SK-N-SH treated with all-trans-retinoic acid at 6 μM for 48 hours (cell line): ENCODE measurements around the gene KNDC1.

Experiments
- ATAC-seq: fragments of 200-7000 bp; cut with Tn5 transposase; 3 replicates; pipeline ENCODE4 v1.9.1; 2020; ENCODE audit warnings: mild to moderate bottlenecking, moderate library complexity
- ARNTL ChIP-seq: fragments of 450-650 bp; formaldehyde crosslinking; IDR thresholded peaks from 2 replicates; pipeline ENCODE4 v1.5.0; 2020; ENCODE audit warnings: low read depth, mild to moderate bottlenecking, moderate library complexity, borderline replicate concordance
- BACH2 ChIP-seq: fragments of 250-450 bp; sonication (Bioruptor Pico); IDR thresholded peaks from 2 replicates; pipeline ENCODE4 v1.9.0; 2021; ENCODE audit warnings: mild to moderate bottlenecking, borderline replicate concordance
- CSRNP3 ChIP-seq: fragments of 250-450 bp; sonication (Bioruptor Pico); IDR thresholded peaks from 2 replicates; pipeline ENCODE4 v1.5.1; 2021; ENCODE audit warnings: mild to moderate bottlenecking, moderate library complexity
- ESRRG ChIP-seq: fragments of 250-450 bp; sonication (Bioruptor Pico); IDR thresholded peaks from 2 replicates; pipeline ENCODE4 v1.6.1; 2021; ENCODE audit warnings: mild to moderate bottlenecking
- GLIS3 ChIP-seq: fragments of 250-450 bp; sonication (Bioruptor Pico); IDR thresholded peaks from 2 replicates; pipeline ENCODE4 v1.5.0; 2020; ENCODE audit warnings: mild to moderate bottlenecking, moderate library complexity
- ISL1 ChIP-seq: fragments of 250-450 bp; sonication (Bioruptor Pico); IDR thresholded peaks from 2 replicates; pipeline ENCODE4 v2.1.2; 2022; ENCODE audit warnings: mild to moderate bottlenecking, moderate library complexity
- OSR1 ChIP-seq: fragments of 250-450 bp; sonication (Bioruptor Pico); IDR thresholded peaks from 2 replicates; pipeline ENCODE4 v1.8.0; 2022; ENCODE audit warnings: moderate library complexity, mild to moderate bottlenecking, inconsistent platforms
- PATZ1 ChIP-seq: fragments of 250-450 bp; sonication (Bioruptor Pico); IDR thresholded peaks from 2 replicates; pipeline ENCODE4 v1.8.0; 2020; ENCODE audit warnings: mild to moderate bottlenecking, moderate library complexity, borderline replicate concordance
- PPARA ChIP-seq: fragments of 250-450 bp; sonication (Bioruptor Pico); IDR thresholded peaks from 2 replicates; pipeline ENCODE4 v1.5.0; 2020; ENCODE audit warnings: mild to moderate bottlenecking, borderline replicate concordance
- RARB ChIP-seq: fragments of 250-450 bp; sonication (Bioruptor Pico); IDR thresholded peaks from 2 replicates; pipeline ENCODE4 v1.8.0; 2021; ENCODE audit warnings: mild to moderate bottlenecking, moderate library complexity
- SNAI2 ChIP-seq: fragments of 250-450 bp; sonication (Bioruptor Pico); IDR thresholded peaks from 2 replicates; pipeline ENCODE4 v1.5.0; 2020; ENCODE audit warnings: mild to moderate bottlenecking, moderate library complexity
- TCF4 ChIP-seq: fragments of 250-450 bp; sonication (Bioruptor Pico); IDR thresholded peaks from 2 replicates; pipeline ENCODE4 v1.8.0; 2021; ENCODE audit warnings: mild to moderate bottlenecking, moderate library complexity, borderline replicate concordance
- TOX ChIP-seq: fragments of 250-450 bp; sonication (Bioruptor Pico); IDR thresholded peaks from 2 replicates; pipeline ENCODE4 v1.8.0; 2021; ENCODE audit warnings: mild to moderate bottlenecking, moderate library complexity, borderline replicate concordance
- ZC3H10 ChIP-seq: fragments of 250-450 bp; sonication (Bioruptor Pico); IDR thresholded peaks from 2 replicates; pipeline ENCODE4 v1.5.1; 2021; ENCODE audit warnings: mild to moderate bottlenecking, moderate library complexity
- ZFP3 ChIP-seq: fragments of 250-450 bp; sonication (Bioruptor Pico); IDR thresholded peaks from 2 replicates; pipeline ENCODE4 v1.5.0; 2020; ENCODE audit warnings: mild to moderate bottlenecking, moderate library complexity
- ZNF565 ChIP-seq: fragments of 450-650 bp; formaldehyde crosslinking; conservative IDR thresholded peaks from 2 replicates; pipeline ENCODE4 v1.5.0; 2020; ENCODE audit warnings: low read depth, mild to moderate bottlenecking, moderate library complexity
- ZNF8 ChIP-seq: fragments of 450-650 bp; formaldehyde crosslinking; IDR thresholded peaks from 2 replicates; pipeline ENCODE4 v1.5.0; 2020; ENCODE audit warnings: mild to moderate bottlenecking, moderate library complexity
- TF ChIP-seq, protein P1 (sequence below): fragments of 250-450 bp; sonication (Bioruptor Pico); IDR thresholded peaks from 2 replicates; pipeline ENCODE4 v1.5.0; 2020; ENCODE audit warnings: mild to moderate bottlenecking, moderate library complexity
- TF ChIP-seq, protein P2 (sequence below): fragments of 250-450 bp; sonication (Bioruptor Pico); IDR thresholded peaks from 2 replicates; pipeline ENCODE4 v1.8.0; 2021; ENCODE audit warnings: low read depth, mild to moderate bottlenecking, moderate library complexity, borderline replicate concordance
- TF ChIP-seq, protein P3 (sequence below): fragments of 250-450 bp; sonication (Bioruptor Pico); IDR thresholded peaks from 2 replicates; pipeline ENCODE4 v1.5.1; 2020; ENCODE audit warnings: low read depth, mild to moderate bottlenecking, moderate library complexity

KNDC1 gene

GRCh38 chr10:133239990-133240389, 80.0 kb downstream of the KNDC1 start:
- no peak for ATAC-seq

GRCh38 chr10:133241501-133242205, 81.6 kb downstream of the KNDC1 start:
- TF ChIP-seq GLIS3 (CRISPR knock-in tag), result no peak
- TF ChIP-seq RARB (CRISPR knock-in tag), result no peak
- TF ChIP-seq TCF4 (CRISPR knock-in tag), result no peak
- TF ChIP-seq, protein P1, sequence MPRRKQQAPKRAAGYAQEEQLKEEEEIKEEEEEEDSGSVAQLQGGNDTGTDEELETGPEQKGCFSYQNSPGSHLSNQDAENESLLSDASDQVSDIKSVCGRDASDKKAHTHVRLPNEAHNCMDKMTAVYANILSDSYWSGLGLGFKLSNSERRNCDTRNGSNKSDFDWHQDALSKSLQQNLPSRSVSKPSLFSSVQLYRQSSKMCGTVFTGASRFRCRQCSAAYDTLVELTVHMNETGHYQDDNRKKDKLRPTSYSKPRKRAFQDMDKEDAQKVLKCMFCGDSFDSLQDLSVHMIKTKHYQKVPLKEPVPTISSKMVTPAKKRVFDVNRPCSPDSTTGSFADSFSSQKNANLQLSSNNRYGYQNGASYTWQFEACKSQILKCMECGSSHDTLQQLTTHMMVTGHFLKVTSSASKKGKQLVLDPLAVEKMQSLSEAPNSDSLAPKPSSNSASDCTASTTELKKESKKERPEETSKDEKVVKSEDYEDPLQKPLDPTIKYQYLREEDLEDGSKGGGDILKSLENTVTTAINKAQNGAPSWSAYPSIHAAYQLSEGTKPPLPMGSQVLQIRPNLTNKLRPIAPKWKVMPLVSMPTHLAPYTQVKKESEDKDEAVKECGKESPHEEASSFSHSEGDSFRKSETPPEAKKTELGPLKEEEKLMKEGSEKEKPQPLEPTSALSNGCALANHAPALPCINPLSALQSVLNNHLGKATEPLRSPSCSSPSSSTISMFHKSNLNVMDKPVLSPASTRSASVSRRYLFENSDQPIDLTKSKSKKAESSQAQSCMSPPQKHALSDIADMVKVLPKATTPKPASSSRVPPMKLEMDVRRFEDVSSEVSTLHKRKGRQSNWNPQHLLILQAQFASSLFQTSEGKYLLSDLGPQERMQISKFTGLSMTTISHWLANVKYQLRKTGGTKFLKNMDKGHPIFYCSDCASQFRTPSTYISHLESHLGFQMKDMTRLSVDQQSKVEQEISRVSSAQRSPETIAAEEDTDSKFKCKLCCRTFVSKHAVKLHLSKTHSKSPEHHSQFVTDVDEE (CRISPR knock-in tag), result no peak
- TF ChIP-seq ZFP3, result no peak
- no peak for TF ChIP-seq ESRRG (CRISPR knock-in tag)
- no peak for TF ChIP-seq SNAI2
- TF ChIP-seq CSRNP3 (CRISPR knock-in tag), result no peak
- TF ChIP-seq PPARA (CRISPR knock-in tag), result no peak
- no peak for TF ChIP-seq BACH2
- TF ChIP-seq OSR1, result no peak
- TF ChIP-seq ZNF8 (CRISPR knock-in tag), result no peak
- TF ChIP-seq ISL1 (CRISPR knock-in tag), result no peak
- TF ChIP-seq ZC3H10, result no peak
- no peak for TF ChIP-seq TOX (CRISPR knock-in tag)
- no peak for TF ChIP-seq ZNF565
- no peak for TF ChIP-seq PATZ1 (CRISPR knock-in tag)
- TF ChIP-seq, all 23 proteins: peak for 0
- no peak for ATAC-seq

More at GRCh38 chr10:133239990-133240389, 80.0 kb downstream of the KNDC1 start:
- TF ChIP-seq SNAI2 (no peak), GLIS3 (CRISPR knock-in tag) (no peak), ZC3H10 (no peak), RARB (CRISPR knock-in tag) (no peak), ISL1 (CRISPR knock-in tag) (no peak), TOX (CRISPR knock-in tag) (no peak), ARNTL (CRISPR knock-in tag) (no peak), BACH2 (no peak), TCF4 (CRISPR knock-in tag) (no peak)
- TF ChIP-seq, protein P2, sequence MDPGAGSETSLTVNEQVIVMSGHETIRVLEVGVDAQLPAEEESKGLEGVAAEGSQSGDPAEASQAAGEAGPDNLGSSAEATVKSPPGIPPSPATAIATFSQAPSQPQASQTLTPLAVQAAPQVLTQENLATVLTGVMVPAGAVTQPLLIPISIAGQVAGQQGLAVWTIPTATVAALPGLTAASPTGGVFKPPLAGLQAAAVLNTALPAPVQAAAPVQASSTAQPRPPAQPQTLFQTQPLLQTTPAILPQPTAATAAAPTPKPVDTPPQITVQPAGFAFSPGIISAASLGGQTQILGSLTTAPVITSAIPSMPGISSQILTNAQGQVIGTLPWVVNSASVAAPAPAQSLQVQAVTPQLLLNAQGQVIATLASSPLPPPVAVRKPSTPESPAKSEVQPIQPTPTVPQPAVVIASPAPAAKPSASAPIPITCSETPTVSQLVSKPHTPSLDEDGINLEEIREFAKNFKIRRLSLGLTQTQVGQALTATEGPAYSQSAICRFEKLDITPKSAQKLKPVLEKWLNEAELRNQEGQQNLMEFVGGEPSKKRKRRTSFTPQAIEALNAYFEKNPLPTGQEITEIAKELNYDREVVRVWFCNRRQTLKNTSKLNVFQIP (CRISPR knock-in tag), result no peak
- TF ChIP-seq, protein P3, sequence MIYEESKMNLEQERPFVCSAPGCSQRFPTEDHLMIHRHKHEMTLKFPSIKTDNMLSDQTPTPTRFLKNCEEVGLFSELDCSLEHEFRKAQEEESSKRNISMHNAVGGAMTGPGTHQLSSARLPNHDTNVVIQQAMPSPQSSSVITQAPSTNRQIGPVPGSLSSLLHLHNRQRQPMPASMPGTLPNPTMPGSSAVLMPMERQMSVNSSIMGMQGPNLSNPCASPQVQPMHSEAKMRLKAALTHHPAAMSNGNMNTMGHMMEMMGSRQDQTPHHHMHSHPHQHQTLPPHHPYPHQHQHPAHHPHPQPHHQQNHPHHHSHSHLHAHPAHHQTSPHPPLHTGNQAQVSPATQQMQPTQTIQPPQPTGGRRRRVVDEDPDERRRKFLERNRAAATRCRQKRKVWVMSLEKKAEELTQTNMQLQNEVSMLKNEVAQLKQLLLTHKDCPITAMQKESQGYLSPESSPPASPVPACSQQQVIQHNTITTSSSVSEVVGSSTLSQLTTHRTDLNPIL (CRISPR knock-in tag), result no peak
- TF ChIP-seq, protein P1 (CRISPR knock-in tag), result no peak
